Osteoblast (primary cell): ENCODE results near the gene ESPNL. TPM values are rescaled to one million over a fixed set of nuclear protein-coding genes. Genes with fewer than 3 reads are reported as not detected.

Experiments used
- DNase-seq: peaks from one replicate; pipeline ENCODE4 v3.0.0; 2011; ENCODE audit warnings: low spot score, mixed read lengths; ENCODE audit not compliant: insufficient read length; ENCODE audit errors: missing footprints
- H2AFZ ChIP-seq: 2 replicates; pipeline ENCODE4 v1.6.0; 2011; ENCODE audit warnings: mild to moderate bottlenecking, low read length
- H3K27ac ChIP-seq: 2 replicates; pipeline ENCODE4 v1.5.1; 2011; ENCODE audit warnings: mild to moderate bottlenecking, low read depth, low read length, moderate library complexity
- H3K27me3 ChIP-seq: 2 replicates; pipeline ENCODE4 v1.6.0; 2012; ENCODE audit warnings: mild to moderate bottlenecking, control low read depth, inconsistent platforms, low read length, moderate library complexity; ENCODE audit not compliant: insufficient read depth
- H3K36me3 ChIP-seq: 2 replicates; pipeline ENCODE4 v1.5.1; 2011; ENCODE audit warnings: mild to moderate bottlenecking, low read length, control low read depth, moderate library complexity; ENCODE audit not compliant: insufficient read depth
- H3K4me1 ChIP-seq: 2 replicates; pipeline ENCODE4 v1.5.1; 2011; ENCODE audit warnings: mild to moderate bottlenecking, low read length, control low read depth, moderate library complexity; ENCODE audit not compliant: insufficient read depth
- H3K4me2 ChIP-seq: 2 replicates; pipeline ENCODE4 v1.6.0; 2011; ENCODE audit warnings: mild to moderate bottlenecking, low read length; ENCODE audit not compliant: insufficient read depth
- H3K4me3 ChIP-seq: fragments of 200-600 bp; sonication (generic); 3 replicates; pipeline ENCODE4 v1.5.1; 2012; ENCODE audit warnings: mild to moderate bottlenecking, low read length, inconsistent platforms; ENCODE audit not compliant: insufficient read depth
- H3K79me2 ChIP-seq: 2 replicates; pipeline ENCODE4 v1.6.0; 2012; ENCODE audit warnings: mild to moderate bottlenecking, low read length, control low read depth, inconsistent platforms; ENCODE audit not compliant: insufficient read depth
- H3K9me3 ChIP-seq: 2 replicates; pipeline ENCODE4 v1.5.1; 2011; ENCODE audit warnings: low read depth, low read length, control low read depth
- H4K20me1 ChIP-seq: 2 replicates; pipeline ENCODE4 v1.6.0; 2012; ENCODE audit warnings: mild to moderate bottlenecking, low read length, control low read depth; ENCODE audit not compliant: insufficient read depth
- total RNA-seq: library from RNA; depleted of rRNA; stranded (reverse); fragments of >200 nt; gene quantifications from 2 replicates; pipeline ENCODE4 v1.2.3, GENCODE V29; 2012
- TF ChIP-seq, protein P1 (sequence below): IDR thresholded peaks from 2 replicates; pipeline ENCODE4 v1.5.1; 2011; ENCODE audit warnings: mild to moderate bottlenecking, low read depth, low read length, moderate library complexity; ENCODE audit errors: extremely low read depth

ESPNL gene
- total RNA-seq, 1 donor: 9.8 TPM

DNA sequence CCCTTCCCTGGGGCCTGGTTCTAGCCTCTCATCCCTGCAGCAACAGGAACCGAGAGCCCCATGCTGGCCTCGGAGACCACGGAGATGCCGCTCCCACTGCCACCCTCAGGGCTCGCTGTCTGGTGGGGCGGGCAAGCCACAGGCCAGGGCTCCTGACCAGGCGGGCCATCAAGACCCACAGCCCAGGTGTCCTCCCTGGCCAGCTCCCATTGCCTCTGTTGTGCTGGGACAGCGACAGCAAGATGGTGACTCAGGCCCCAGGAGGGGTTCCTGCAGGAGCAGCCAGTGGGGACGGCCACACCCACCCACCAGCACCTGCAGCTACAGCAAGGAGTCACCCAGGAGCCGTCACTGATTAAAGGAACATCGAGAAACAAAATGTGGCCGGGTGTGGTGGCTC is 45.7 kb downstream of the ESPNL start:
- TF ChIP-seq, protein P1, sequence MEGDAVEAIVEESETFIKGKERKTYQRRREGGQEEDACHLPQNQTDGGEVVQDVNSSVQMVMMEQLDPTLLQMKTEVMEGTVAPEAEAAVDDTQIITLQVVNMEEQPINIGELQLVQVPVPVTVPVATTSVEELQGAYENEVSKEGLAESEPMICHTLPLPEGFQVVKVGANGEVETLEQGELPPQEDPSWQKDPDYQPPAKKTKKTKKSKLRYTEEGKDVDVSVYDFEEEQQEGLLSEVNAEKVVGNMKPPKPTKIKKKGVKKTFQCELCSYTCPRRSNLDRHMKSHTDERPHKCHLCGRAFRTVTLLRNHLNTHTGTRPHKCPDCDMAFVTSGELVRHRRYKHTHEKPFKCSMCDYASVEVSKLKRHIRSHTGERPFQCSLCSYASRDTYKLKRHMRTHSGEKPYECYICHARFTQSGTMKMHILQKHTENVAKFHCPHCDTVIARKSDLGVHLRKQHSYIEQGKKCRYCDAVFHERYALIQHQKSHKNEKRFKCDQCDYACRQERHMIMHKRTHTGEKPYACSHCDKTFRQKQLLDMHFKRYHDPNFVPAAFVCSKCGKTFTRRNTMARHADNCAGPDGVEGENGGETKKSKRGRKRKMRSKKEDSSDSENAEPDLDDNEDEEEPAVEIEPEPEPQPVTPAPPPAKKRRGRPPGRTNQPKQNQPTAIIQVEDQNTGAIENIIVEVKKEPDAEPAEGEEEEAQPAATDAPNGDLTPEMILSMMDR: no peak
- Histone ChIP-seq H3K79me2 (no peaks in the 10 kb centered on the region), H3K4me3 (no peak overlapping the region), H2AFZ (no peak overlapping the region), H3K27me3 (no peaks in the 10 kb centered on the region), H3K36me3 (no peaks in the 10 kb centered on the region), H3K4me2 (no peak overlapping the region), H3K9me3 (no peaks in the 10 kb centered on the region), H3K4me1 (peaks cover 11% of the 10 kb centered on the region), H3K27ac (no peak overlapping the region), H4K20me1 (no peaks in the 10 kb centered on the region)
- no peak for DNase-seq

DNA sequence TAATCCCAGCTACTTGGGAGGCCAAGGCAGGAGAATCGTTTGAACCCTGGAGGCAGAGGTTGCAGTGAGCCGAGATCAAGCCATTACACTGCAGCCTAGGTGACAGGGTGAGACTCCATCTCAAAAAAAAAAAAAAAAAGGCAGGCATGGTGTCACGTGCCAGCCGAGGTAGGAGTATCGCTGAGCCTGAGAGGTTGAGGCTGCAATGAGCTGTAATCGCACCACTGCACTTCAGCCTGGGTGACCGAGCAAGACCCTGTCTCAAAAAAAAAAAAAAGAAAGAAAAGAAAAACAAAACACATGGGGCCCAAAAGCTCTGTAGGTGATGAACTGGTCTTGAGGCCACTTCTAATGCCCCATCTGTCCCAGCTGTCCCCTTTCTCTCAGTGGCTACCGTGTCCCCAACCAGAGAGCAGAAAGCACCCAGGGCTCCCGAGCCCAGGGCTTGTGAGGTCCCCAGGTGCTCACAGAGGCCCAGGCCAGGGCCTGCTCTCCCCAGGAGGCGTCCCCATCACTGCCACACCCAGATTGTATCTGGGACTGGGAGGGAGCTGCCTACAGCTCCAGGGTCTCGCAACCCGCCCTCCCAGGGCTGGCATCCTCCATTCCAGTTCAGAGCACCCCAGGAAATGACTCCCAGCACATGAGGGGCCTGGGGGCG is 46.9 kb downstream of the ESPNL start:
- peaks cover 8% of the 10 kb centered on the region for H3K4me1 ChIP-seq
- no peak overlapping the region for H3K27ac ChIP-seq
- no peak overlapping the region for H3K4me3 ChIP-seq
- H3K79me2 ChIP-seq: no peaks in the 10 kb centered on the region
- H3K27me3 ChIP-seq: no peaks in the 10 kb centered on the region
- no peaks in the 10 kb centered on the region for H4K20me1 ChIP-seq
- DNase-seq: no peak
- no peaks in the 10 kb centered on the region for H3K36me3 ChIP-seq
- no peak overlapping the region for H3K4me2 ChIP-seq
- TF ChIP-seq, protein P1: no peak
- no peaks in the 10 kb centered on the region for H3K9me3 ChIP-seq
- H2AFZ ChIP-seq: no peak overlapping the region

DNA sequence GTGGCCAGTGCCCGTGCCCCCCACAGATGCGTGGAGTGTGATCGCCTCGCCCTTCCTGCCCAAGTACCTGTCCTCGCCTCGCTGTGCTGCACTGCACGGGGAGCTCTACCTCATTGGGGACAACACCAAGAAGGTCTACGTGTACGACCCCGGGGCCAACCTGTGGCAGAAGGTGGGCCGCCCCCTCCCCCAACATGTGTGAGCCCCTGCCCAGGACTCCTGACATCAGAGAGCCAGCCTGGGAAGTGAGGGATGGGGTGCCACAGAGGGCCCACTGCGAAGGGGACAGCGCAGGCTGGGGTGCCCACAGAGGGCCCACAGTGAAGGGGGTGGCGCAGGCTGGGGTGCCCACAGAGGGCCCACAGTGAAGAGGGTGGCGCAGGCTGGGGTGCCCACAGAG is 48.8 kb downstream of the ESPNL start:
- Histone ChIP-seq H3K4me3 (no peak overlapping the region), H3K9me3 (no peaks in the 10 kb centered on the region), H3K79me2 (no peaks in the 10 kb centered on the region), H3K4me1 (no peaks in the 10 kb centered on the region), H2AFZ (no peak overlapping the region), H3K36me3 (no peaks in the 10 kb centered on the region), H4K20me1 (no peaks in the 10 kb centered on the region), H3K27ac (no peak overlapping the region), H3K27me3 (no peaks in the 10 kb centered on the region), H3K4me2 (no peak overlapping the region)
- TF ChIP-seq, protein P1: no peak
- DNase-seq: no peak

DNA sequence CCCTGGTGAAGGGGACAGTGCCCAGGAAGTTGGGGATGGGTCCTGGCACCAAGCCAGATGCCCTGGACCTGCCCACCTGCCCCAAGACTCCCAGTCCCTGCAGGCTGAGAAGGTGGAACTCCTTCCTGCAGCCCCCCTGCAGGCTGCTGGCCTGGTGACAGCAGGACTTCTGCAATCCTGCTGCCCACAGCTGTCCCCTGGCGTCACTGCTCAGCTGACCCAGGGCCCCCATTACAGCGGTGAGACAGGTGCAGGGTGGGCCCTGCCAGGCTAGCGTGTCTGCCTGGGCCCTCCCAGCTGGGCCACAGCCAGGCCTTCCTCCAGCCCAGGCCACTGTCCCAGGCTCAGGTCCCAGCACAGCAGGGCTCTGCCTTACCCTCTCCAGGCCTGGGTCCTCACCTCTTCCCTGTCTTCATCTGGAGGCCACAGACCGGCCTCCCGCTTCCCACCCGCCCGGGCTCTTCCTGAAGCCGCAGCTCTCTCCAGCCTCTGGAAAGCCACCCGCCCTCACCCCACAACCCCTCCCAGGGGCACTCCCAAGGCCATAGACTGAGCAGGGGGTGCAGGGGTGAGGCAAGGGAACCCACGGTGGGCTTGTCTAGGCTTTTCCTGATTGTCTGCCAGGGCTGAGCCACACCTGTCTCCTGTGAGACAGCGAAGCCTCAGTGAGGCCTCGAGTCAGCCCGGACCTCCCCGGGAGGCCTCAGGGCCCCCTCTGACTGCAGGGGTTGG is 49.9 kb downstream of the ESPNL start:
- TF ChIP-seq, protein P1: no peak
- H3K27me3 ChIP-seq: no peaks in the 10 kb centered on the region
- H3K36me3 ChIP-seq: no peaks in the 10 kb centered on the region
- H3K4me1 ChIP-seq: no peaks in the 10 kb centered on the region
- H2AFZ ChIP-seq: no peak overlapping the region
- no peak overlapping the region for H3K27ac ChIP-seq
- no peaks in the 10 kb centered on the region for H3K9me3 ChIP-seq
- no peak overlapping the region for H3K4me2 ChIP-seq
- H3K79me2 ChIP-seq: no peaks in the 10 kb centered on the region
- DNase-seq: no peak
- H3K4me3 ChIP-seq: no peak overlapping the region
- no peaks in the 10 kb centered on the region for H4K20me1 ChIP-seq
